CD1c-positive myeloid dendritic cell (primary cell): ENCODE data around the gene SECISBP2L.
A peak's percentile ranks its signal among the peaks of the same experiment; 100 is the strongest.
"Not testable (repeated sequence)": the region's sequence is repeated elsewhere in the genome, so short reads cannot be mapped to it uniquely, and the experiment has no call there.

Source experiments
- DNase-seq: peaks from one replicate; pipeline ENCODE4 v3.0.0-alpha.2; 2016; ENCODE audit errors: extremely low spot score

SECISBP2L gene

GRCh38 chr15:48999314-48999713 lies 46.9 kb downstream of the SECISBP2L start:
- DNase-seq = no peak

- no peak for DNase-seq
Observed at GRCh38 chr15:48996276-48996675, 50.0 kb downstream of the SECISBP2L start.

GRCh38 chr15:48993380-48993779 lies 52.9 kb downstream of the SECISBP2L start:
- no peak for DNase-seq

- peak; percentile 21 for DNase-seq
Observed at GRCh38 chr15:48992545-48992944, 53.7 kb downstream of the SECISBP2L start.

GRCh38 chr15:48992096-48992495 lies 54.1 kb downstream of the SECISBP2L start:
- DNase-seq = no peak

GRCh38 chr15:48989170-48989569 lies 57.1 kb downstream of the SECISBP2L start:
- DNase-seq = no peak

GRCh38 chr15:48987142-48987541 lies 59.1 kb downstream of the SECISBP2L start:
- DNase-seq = no peak

GRCh38 chr15:48986240-48986639 lies 60.0 kb downstream of the SECISBP2L start:
- no peak for DNase-seq

- no peak for DNase-seq
Observed at GRCh38 chr15:48985516-48985915, 60.7 kb downstream of the SECISBP2L start.

- DNase-seq = no peak
Observed at GRCh38 chr15:48984811-48985352, 61.4 kb downstream of the SECISBP2L start.

GRCh38 chr15:48984021-48984710 lies 62.1 kb downstream of the SECISBP2L start:
- no peak for DNase-seq

- no peak for DNase-seq
Observed at GRCh38 chr15:48983300-48983699, 62.9 kb downstream of the SECISBP2L start.

- DNase-seq = no peak
Observed at GRCh38 chr15:48981941-48982340, 64.3 kb downstream of the SECISBP2L start.

GRCh38 chr15:48978638-48979037 lies 67.6 kb downstream of the SECISBP2L start:
- DNase-seq = no peak

GRCh38 chr15:48976444-48977088 lies 69.7 kb downstream of the SECISBP2L start:
- DNase-seq = no peak

- DNase-seq = peak; percentile 83
Observed at GRCh38 chr15:48975472-48976419, 70.5 kb downstream of the SECISBP2L start.

- DNase-seq = no peak
Observed at GRCh38 chr15:48974882-48975281, 71.4 kb downstream of the SECISBP2L start.

GRCh38 chr15:48972750-48973503 lies 73.3 kb downstream of the SECISBP2L start:
- DNase-seq = no peak

GRCh38 chr15:48970926-48971325 lies 75.3 kb downstream of the SECISBP2L start:
- not testable (repeated sequence) for DNase-seq

GRCh38 chr15:48968066-48968465 lies 78.2 kb downstream of the SECISBP2L start:
- DNase-seq = no peak

GRCh38 chr15:48967336-48967735 lies 78.9 kb downstream of the SECISBP2L start:
- no peak for DNase-seq
